NK-92 (cell line): ENCODE data around the gene ZFP82.

Experiments used
- DNase-seq: peaks from one replicate; lab custom pipeline; 2025; ENCODE audit not compliant: unreplicated experiment; lab: John Stamatoyannopoulos, UW

The ZFP82 gene

GRCh38 chr19:36373638-36374156 lies 44.7 kb downstream of the ZFP82 start:
- DNase-seq, result no peak

GRCh38 chr19:36371886-36372285 lies 46.6 kb downstream of the ZFP82 start:
- DNase-seq, result no peak

GRCh38 chr19:36363845-36364244 lies 54.6 kb downstream of the ZFP82 start:
- no peak for DNase-seq
